K562 (cell line): ENCODE results near the gene CCDC171. TPM values are rescaled to one million over a fixed set of nuclear protein-coding genes. Genes with fewer than 3 reads are reported as not detected.

Experiments
- ATAC-seq: fragments of 200-7000 bp; cut with Tn5 transposase; 3 replicates; pipeline ENCODE4 v1.9.1; 2020; ENCODE audit warnings: moderate library complexity
- BruUV-seq: library from RNA; stranded (reverse); fragments of 400-500 nt; replicated peaks from 2 replicates; lab custom pipeline; 2021; lab: Mats Ljungman, UMichigan
- CTCF ChIA-PET: fragments of 300-600 bp; formaldehyde crosslinking; extraction: SDS; loops from one replicate; lab custom pipeline; 2021; ENCODE audit warnings: low intra/inter-chr PET ratio; lab: Yijun Ruan, JAX
- POLR2A ChIA-PET: fragments of 300-600, 350-650 bp; sonication (Branson Sonifier 250); formaldehyde crosslinking; extraction: SDS; loops from one replicate; lab custom pipeline; 2021; ENCODE audit warnings: antibody characterized with exemption, inconsistent platforms; lab: Yijun Ruan, JAX
- DNase-seq, 4 experiments: peaks; one replicate each; pipeline versions ENCODE4 v3.0.0 to v3.0.0-alpha.2; 2011 to 2018; ENCODE audit warnings: low spot score in 3 of 4, mixed read lengths in 3 of 4; ENCODE audit errors: extremely low read depth in 1 of 4
- FAIRE-seq: peaks from 2 replicates; lab custom pipeline; 2011; peaks lifted over from hg19 to GRCh38; lab: Jason Lieb, UNC
- H2AFZ ChIP-seq: 2 replicates; pipeline ENCODE4 v1.6.0; 2011; ENCODE audit warnings: low read depth, low read length, control low read depth, inconsistent platforms
- H3K27ac ChIP-seq: fragments of 200-600 bp; 3 replicates; pipeline ENCODE4 v1.8.0; 2011; ENCODE audit warnings: low read depth, mild to moderate bottlenecking, control low read depth, inconsistent platforms, low read length, moderate library complexity, mixed read lengths; ENCODE audit errors: extremely low read depth
- H3K27me3 ChIP-seq, 2 experiments: fragments of 300-600 bp in 1 of 2; 2 replicates in 1 of 2; 3 replicates in 1 of 2; pipeline versions ENCODE4 v1.6.0 to v1.8.0; 2011; ENCODE audit warnings: inconsistent platforms in 2 of 2, low read length in 2 of 2, mild to moderate bottlenecking in 1 of 2, mixed read lengths in 1 of 2, moderate library complexity in 1 of 2; ENCODE audit not compliant: control insufficient read depth in 2 of 2, insufficient read depth in 2 of 2
- H3K36me3 ChIP-seq: fragments of 300-600 bp; 3 replicates; pipeline ENCODE4 v1.8.0; 2011; ENCODE audit warnings: mild to moderate bottlenecking, low read length, inconsistent platforms; ENCODE audit not compliant: control insufficient read depth, insufficient read depth
- H3K4me1 ChIP-seq, 2 experiments: fragments of 200-600 bp in 1 of 2; replicated peaks in 1 of 2; 2 replicates in 1 of 2; 3 replicates in 1 of 2; pipeline versions ENCODE4 v1.5.1 to v1.8.0; 2011; ENCODE audit warnings: inconsistent platforms in 2 of 2, low read length in 2 of 2, mild to moderate bottlenecking in 1 of 2, mixed read lengths in 1 of 2, moderate library complexity in 1 of 2; ENCODE audit not compliant: control insufficient read depth in 2 of 2, insufficient read depth in 2 of 2
- H3K4me2 ChIP-seq: 2 replicates; pipeline ENCODE4 v1.6.1; 2011; ENCODE audit warnings: low read length, control low read depth, inconsistent platforms, mixed read lengths; ENCODE audit not compliant: insufficient read depth
- H3K4me3 ChIP-seq: fragments of 200-600 bp; sonication (generic), shearing (Covaris generic); 2 replicates; pipeline ENCODE4 v1.5.1; 2016; ENCODE audit warnings: control low read depth, inconsistent platforms
- H3K79me2 ChIP-seq: fragments of 200-600 bp; 3 replicates; pipeline ENCODE4 v1.8.0; 2011; ENCODE audit warnings: low read length, inconsistent platforms; ENCODE audit not compliant: control insufficient read depth, insufficient read depth
- H3K9ac ChIP-seq, 2 experiments: 2 replicates each; pipeline versions ENCODE4 v1.6.0 to v1.6.1; 2011; ENCODE audit warnings: low read depth in 2 of 2, low read length in 2 of 2, control low read depth in 1 of 2, inconsistent platforms in 1 of 2, mild to moderate bottlenecking in 1 of 2, mixed read lengths in 1 of 2; ENCODE audit not compliant: insufficient read depth in 1 of 2
- H3K9me1 ChIP-seq: one replicate; pipeline ENCODE4 v1.6.0; 2011; ENCODE audit warnings: inconsistent platforms, mild to moderate bottlenecking, low read length, moderate library complexity; ENCODE audit not compliant: control insufficient read depth, insufficient read depth
- H3K9me3 ChIP-seq: replicated peaks from 2 replicates; pipeline ENCODE4 v1.5.1; 2011; ENCODE audit warnings: low read depth, low read length, inconsistent platforms; ENCODE audit not compliant: control insufficient read depth, insufficient read depth
- H4K20me1 ChIP-seq: replicated peaks from 2 replicates; pipeline ENCODE4 v1.6.1; 2011; ENCODE audit warnings: low read length, inconsistent platforms, mixed read lengths; ENCODE audit not compliant: control insufficient read depth, insufficient read depth
- ARHGAP35 ChIP-seq: fragments of 450-650 bp; IDR thresholded peaks from 2 replicates; pipeline ENCODE4 v1.6.1; 2018; ENCODE audit not compliant: partially characterized antibody
- HIVEP1 ChIP-seq: fragments of 250-450 bp; sonication (Bioruptor Pico); IDR thresholded peaks from 2 replicates; pipeline ENCODE4 v1.4.0; 2020; ENCODE audit warnings: mild to moderate bottlenecking
- IRF2 ChIP-seq: sonication (generic); formaldehyde crosslinking; IDR thresholded peaks from 2 replicates; pipeline ENCODE4 v1.8.1; 2022; ENCODE audit warnings: mild to moderate bottlenecking, missing genetic modification reagents
- KAT8 ChIP-seq: fragments of 450-650 bp; IDR thresholded peaks from 2 replicates; pipeline ENCODE4 v1.6.1; 2016; ENCODE audit warnings: low read depth, mild to moderate bottlenecking
- MLLT1 ChIP-seq, 2 experiments: fragments of 450-650 bp; IDR thresholded peaks; 2 replicates each; pipeline ENCODE4 v1.6.1; 2016
- NRF1 ChIP-seq, 2 experiments: fragments of 450-650 bp; IDR thresholded peaks in 1 of 2; conservative IDR thresholded peaks in 1 of 2; 2 replicates each; pipeline ENCODE4 v1.6.1; 2014; ENCODE audit warnings: mild to moderate bottlenecking in 2 of 2
- PHB ChIP-seq: fragments of 250-450 bp; sonication (Bioruptor Pico); IDR thresholded peaks from 2 replicates; pipeline ENCODE4 v1.5.0; 2021
- SNAPC5 ChIP-seq: fragments of 250-450 bp; sonication (Bioruptor Pico); IDR thresholded peaks from 2 replicates; pipeline ENCODE4 v1.8.0; 2021; ENCODE audit warnings: moderate library complexity, mild to moderate bottlenecking, inconsistent platforms
- TSHZ1 ChIP-seq: fragments of 250-450 bp; sonication (Bioruptor Pico); IDR thresholded peaks from 2 replicates; pipeline ENCODE4 v1.4.0; 2020; ENCODE audit warnings: mild to moderate bottlenecking, moderate library complexity
- ZNF143 ChIP-seq: sonication (generic); formaldehyde crosslinking; IDR thresholded peaks from 2 replicates; pipeline ENCODE4 v1.9.0; 2022; ENCODE audit warnings: mild to moderate bottlenecking, missing genetic modification reagents
- WGBS: fragments of 100-300 bp; shearing (Covaris generic); methylation state at CpG from one replicate; pipeline ENCODE4 v1.1.6; 2016; ENCODE audit warnings: low coverage, mixed read lengths; ENCODE audit not compliant: insufficient coverage; ENCODE audit errors: missing lambda C conversion rate; 5-methylcytosine and 5-hydroxymethylcytosine counted together
- in situ Hi-C: fragments of 300-500 bp; cut with MboI; formaldehyde crosslinking; loops from 4 replicates; pipeline ENCODE4 v1.15.0; 2018; ENCODE audit warnings: inconsistent platforms, mixed read lengths
- intact Hi-C: fragments of 100-400 bp; cut with micrococcal nuclease; formaldehyde crosslinking; loops from 2 replicates; pipeline ENCODE4 v1.14.2; 2022
- polyA plus RNA-seq, 8 experiments: library from polyadenylated mRNA; depleted of rRNA in 4 of 8; stranded (reverse) in 5 of 8; unstranded in 3 of 8; fragments of >200 nt; fragmentation: Nextera tagmentation in 2 of 8; fragmentation: Illumina TruSeq in 1 of 8; extraction: Ambion mirVana in 2 of 8; extraction: Trizol in 1 of 8; gene quantifications; 2 replicates each; pipeline versions ENCODE4 v1.2.1 to v1.2.3, GENCODE V29; 2011 to 2014; ENCODE audit warnings: inconsistent platforms in 1 of 8, missing spikeins in 1 of 8
- total RNA-seq, 7 experiments: library from RNA; depleted of rRNA in 6 of 7; stranded (reverse); fragments of >200 nt in 6 of 7; fragmentation: Illumina TruSeq in 2 of 7; extraction: Trizol in 2 of 7; gene quantifications; 2 replicates each; pipeline versions ENCODE4 v1.2.1 to v1.2.3, GENCODE V29; 2011 to 2021; ENCODE audit warnings: low replicate concordance in 1 of 7

CCDC171 gene
- total and polyA plus RNA-seq, 9 of the 15 experiments (the other 6 are each of a cell fraction or from before 2014, with no cell fraction given), result 0.08 to 3.8 (median 0.27) TPM

- Histone ChIP-seq H3K4me2 (no peak overlapping the region), H3K36me3 (no peaks in the 10 kb centered on the region)
- no peak for TF ChIP-seq KAT8
- TF ChIP-seq NRF1 (conservative IDR thresholded peaks at IDR 0.05 in 1 of 2, IDR thresholded peaks at IDR 0.05 in 1 of 2), result peak; percentile 45 to 52; a peak in 2 of 4 replicates
- TF ChIP-seq, all 486 proteins: peak for 1
- CTCF ChIA-PET, result no interaction called here
- H3K9ac ChIP-seq, result no peak overlapping the region
- DNase-seq (no peak), ATAC-seq (no peak), FAIRE-seq (no peak)
- peaks cover 0 to 5% of the 10 kb centered on the region in 2 experiments; a peak in 2 of 5 replicates for H3K27me3 ChIP-seq
- H3K9me1 ChIP-seq, result no peaks in the 10 kb centered on the region
- intact Hi-C loops, result no loop called here
- BruUV-seq, result no TSS peak
- no peaks in the 10 kb centered on the region for H3K79me2 ChIP-seq
- WGBS, result 5% methylated on average over 4 of the region's 4 CpGs
- in situ Hi-C loops, result no loop called here
- H2AFZ ChIP-seq, result no peak overlapping the region
- no peak overlapping the region for H3K4me3 ChIP-seq
- no peaks in the 10 kb centered on the region for H3K4me1 ChIP-seq
- POLR2A ChIA-PET, result no interaction called here
- H4K20me1 ChIP-seq, result no peaks in the 10 kb centered on the region
- H3K27ac ChIP-seq, result no peak overlapping the region
- H3K9me3 ChIP-seq, result no peaks in the 10 kb centered on the region
Observed at GRCh38 chr9:15543047-15543813, 9.6 kb upstream of the CCDC171 start.

- FAIRE-seq (no peak), ATAC-seq (no peak), DNase-seq (no peak)
- Histone ChIP-seq H3K4me2 (no peak overlapping the region), H3K27ac (no peak overlapping the region), H4K20me1 (no peaks in the 10 kb centered on the region), H3K4me1 (peaks cover 0 to 12% of the 10 kb centered on the region in 2 experiments; a peak in 3 of 5 replicates), H2AFZ (no peak overlapping the region), H3K36me3 (no peaks in the 10 kb centered on the region), H3K79me2 (no peaks in the 10 kb centered on the region), H3K4me3 (no peak overlapping the region), H3K9ac (no peak overlapping the region), H3K27me3 (no peaks in the 10 kb centered on the region), H3K9me1 (no peaks in the 10 kb centered on the region), H3K9me3 (no peaks in the 10 kb centered on the region)
- BruUV-seq, result no TSS peak
- ChIA-PET POLR2A (no interaction called here), CTCF (no interaction called here)
- 10% methylated on average over 2 of the region's 2 CpGs for WGBS
- in situ Hi-C loops, result no loop called here
- intact Hi-C loops, result loop anchor here (5.0 kb wide), 2 partner anchors 37 to 43 kb away; partner anchors contain the start of gene PSIP1
- TF ChIP-seq IRF2 (CRISPR knock-in tag) (no peak), ARHGAP35 (no peak), PHB (CRISPR knock-in tag) (no peak), MLLT1 (IDR thresholded peaks at IDR 0.05) (no peak), SNAPC5 (CRISPR knock-in tag) (no peak), HIVEP1 (CRISPR knock-in tag) (no peak), TSHZ1 (CRISPR knock-in tag) (no peak), ZNF143 (CRISPR knock-in tag) (no peak)
Observed at GRCh38 chr9:15549611-15550010, 3.2 kb upstream of the CCDC171 start.
